T-helper 22 cell (primary cell): ENCODE results near the gene ACSM2A.
"Not testable (repeated sequence)": the region's sequence is repeated elsewhere in the genome, so short reads cannot be mapped to it uniquely, and the experiment has no call there.

Experiments
- DNase-seq: peaks from one replicate; pipeline ENCODE4 v3.0.0-alpha.2; 2020; ENCODE audit warnings: low read depth

Gene ACSM2A

GRCh38 chr16:20459227-20459626, 7.9 kb downstream of the ACSM2A start:
- DNase-seq, result not testable (repeated sequence)

- not testable (repeated sequence) for DNase-seq
Measured at GRCh38 chr16:20460313-20460712, 9.0 kb downstream of the ACSM2A start.

- DNase-seq, result not testable (repeated sequence)
Measured at GRCh38 chr16:20468954-20469353, 17.6 kb downstream of the ACSM2A start.

GRCh38 chr16:20469930-20470329, 18.6 kb downstream of the ACSM2A start:
- not testable (repeated sequence) for DNase-seq

GRCh38 chr16:20470732-20471131, 19.4 kb downstream of the ACSM2A start:
- not testable (repeated sequence) for DNase-seq

GRCh38 chr16:20477188-20477744, 25.9 kb downstream of the ACSM2A start:
- DNase-seq, result not testable (repeated sequence)

- DNase-seq, result not testable (repeated sequence)
Measured at GRCh38 chr16:20483989-20484388, 32.7 kb downstream of the ACSM2A start.

GRCh38 chr16:20484726-20485125, 33.4 kb downstream of the ACSM2A start:
- DNase-seq, result no peak

GRCh38 chr16:20485408-20485807, 34.1 kb downstream of the ACSM2A start:
- DNase-seq, result no peak

- DNase-seq, result not testable (repeated sequence)
Measured at GRCh38 chr16:20490994-20491393, 39.7 kb downstream of the ACSM2A start.

GRCh38 chr16:20491448-20491847, 40.1 kb downstream of the ACSM2A start:
- DNase-seq, result not testable (repeated sequence)

GRCh38 chr16:20504418-20504817, 53.1 kb downstream of the ACSM2A start:
- DNase-seq, result no peak

GRCh38 chr16:20507280-20507679, 56.0 kb downstream of the ACSM2A start:
- no peak for DNase-seq

GRCh38 chr16:20510323-20510722, 59.0 kb downstream of the ACSM2A start:
- DNase-seq, result no peak

- no peak for DNase-seq
Measured at GRCh38 chr16:20515688-20516090, 64.4 kb downstream of the ACSM2A start.

GRCh38 chr16:20517149-20517548, 65.8 kb downstream of the ACSM2A start:
- DNase-seq, result no peak

- no peak for DNase-seq
Measured at GRCh38 chr16:20519231-20519630, 67.9 kb downstream of the ACSM2A start.

GRCh38 chr16:20520103-20520502, 68.8 kb downstream of the ACSM2A start:
- DNase-seq, result no peak

GRCh38 chr16:20531795-20532194, 80.5 kb downstream of the ACSM2A start:
- not testable (repeated sequence) for DNase-seq

GRCh38 chr16:20532284-20532792, 81.0 kb downstream of the ACSM2A start:
- not testable (repeated sequence) for DNase-seq

GRCh38 chr16:20536669-20537068, 85.3 kb downstream of the ACSM2A start:
- DNase-seq, result not testable (repeated sequence)
